CD14-positive monocyte (primary cell): ENCODE data around the gene FGGY. TPM values are rescaled to one million over a fixed set of nuclear protein-coding genes. Genes with fewer than 3 reads are reported as not detected.
"Not testable (repeated sequence)": the region's sequence is repeated elsewhere in the genome, so short reads cannot be mapped to it uniquely, and the experiment has no call there.

Experiments used
- DNase-seq, 3 donors: peaks; one replicate each; pipeline ENCODE4 v3.0.0-alpha.2; 2011 to 2022
- H2AFZ ChIP-seq: 2 replicates; pipeline ENCODE4 v1.6.0; 2012; ENCODE audit warnings: mild to moderate bottlenecking, low read depth, low read length, inconsistent platforms; ENCODE audit not compliant: insufficient read depth, poor library complexity, severe bottlenecking
- H3K27ac ChIP-seq, 2 donors: 1 replicate in 1 of 2; 2 replicates in 1 of 2; pipeline ENCODE4 v1.5.1; 2012 to 2013; ENCODE audit warnings: low read length in 2 of 2, control low read depth in 1 of 2, inconsistent platforms in 1 of 2, low read depth in 1 of 2, mild to moderate bottlenecking in 1 of 2
- H3K27me3 ChIP-seq, 2 donors: one replicate each; pipeline versions ENCODE4 v1.6.0 to v1.6.1; 2011 to 2013; ENCODE audit warnings: low read length in 2 of 2; ENCODE audit not compliant: control insufficient read depth in 2 of 2, insufficient read depth in 2 of 2
- H3K36me3 ChIP-seq, 2 donors: replicated peaks in 1 of 2; 1 replicate in 1 of 2; 2 replicates in 1 of 2; pipeline versions ENCODE4 v1.5.1 to v1.6.1; 2012 to 2013; ENCODE audit warnings: low read length in 2 of 2, control low read depth in 1 of 2, inconsistent platforms in 1 of 2, mild to moderate bottlenecking in 1 of 2; ENCODE audit not compliant: insufficient read depth in 2 of 2, control insufficient read depth in 1 of 2
- H3K4me1 ChIP-seq, 2 donors: 1 replicate in 1 of 2; 2 replicates in 1 of 2; pipeline versions ENCODE4 v1.5.1 to v1.6.1; 2012 to 2013; ENCODE audit warnings: low read length in 2 of 2, control low read depth in 1 of 2, inconsistent platforms in 1 of 2, mild to moderate bottlenecking in 1 of 2, moderate library complexity in 1 of 2; ENCODE audit not compliant: insufficient read depth in 2 of 2, control insufficient read depth in 1 of 2
- H3K4me2 ChIP-seq: replicated peaks from 2 replicates; pipeline ENCODE3; 2012; ENCODE audit warnings: low read length, moderate library complexity, mild to moderate bottlenecking; ENCODE audit not compliant: poor library complexity, severe bottlenecking; ENCODE audit errors: extremely low read depth
- H3K4me3 ChIP-seq, 3 experiments: fragments of 200-600 bp in 1 of 3; sonication (generic) in 1 of 3; replicated peaks in 1 of 3; 1 replicate in 2 of 3; 2 replicates in 1 of 3; pipeline ENCODE4 v1.5.1; 2011 to 2013; ENCODE audit warnings: low read length in 3 of 3, mild to moderate bottlenecking in 3 of 3, control low read depth in 2 of 3, low read depth in 2 of 3, inconsistent platforms in 1 of 3, moderate library complexity in 1 of 3
- H3K79me2 ChIP-seq: 2 replicates; pipeline ENCODE4 v1.6.0; 2012; ENCODE audit warnings: mild to moderate bottlenecking, control low read depth, inconsistent platforms, low read length, moderate library complexity; ENCODE audit not compliant: insufficient read depth
- H3K9ac ChIP-seq: 2 replicates; pipeline ENCODE4 v1.6.0; 2017; ENCODE audit warnings: low read length, mild to moderate bottlenecking; ENCODE audit not compliant: insufficient read depth, poor library complexity, severe bottlenecking
- H3K9me3 ChIP-seq, 2 donors: replicated peaks in 1 of 2; 1 replicate in 1 of 2; 2 replicates in 1 of 2; pipeline versions ENCODE4 v1.5.1 to v1.6.1; 2012 to 2013; ENCODE audit warnings: low read length in 2 of 2, control low read depth in 1 of 2; ENCODE audit not compliant: control insufficient read depth in 1 of 2, insufficient read depth in 1 of 2
- H4K20me1 ChIP-seq: 2 replicates; pipeline ENCODE4 v1.6.0; 2012; ENCODE audit warnings: mild to moderate bottlenecking, low read length, control low read depth, moderate library complexity; ENCODE audit not compliant: insufficient read depth
- H3K27ac Mint-ChIP-seq, 7 donors: one replicate each; pipeline ENCODE4 v1.8.0; 2020; ENCODE audit warnings: mild to moderate bottlenecking in 7 of 7, mixed read lengths in 7 of 7, moderate library complexity in 6 of 7, inconsistent platforms in 2 of 7
- H3K27me3 Mint-ChIP-seq, 3 donors: one replicate each; pipeline ENCODE4 v1.8.0; 2021 to 2022; ENCODE audit warnings: low read depth in 3 of 3, mild to moderate bottlenecking in 3 of 3, mixed read lengths in 3 of 3, moderate library complexity in 3 of 3, inconsistent platforms in 1 of 3
- H3K36me3 Mint-ChIP-seq, 2 donors: one replicate each; pipeline ENCODE4 v1.8.0; 2020; ENCODE audit warnings: mixed read lengths in 2 of 2, inconsistent platforms in 1 of 2, mild to moderate bottlenecking in 1 of 2
- H3K4me1 Mint-ChIP-seq: one replicate; pipeline ENCODE4 v1.8.0; 2020; ENCODE audit warnings: mild to moderate bottlenecking, mixed read lengths
- H3K4me3 Mint-ChIP-seq, 2 donors: one replicate each; pipeline ENCODE4 v1.8.0; 2020; ENCODE audit warnings: mild to moderate bottlenecking in 2 of 2, mixed read lengths in 2 of 2, moderate library complexity in 1 of 2
- H3K9me3 Mint-ChIP-seq, 7 donors: one replicate each; pipeline ENCODE4 v1.8.0; 2020 to 2022; ENCODE audit warnings: mixed read lengths in 7 of 7, mild to moderate bottlenecking in 6 of 7, moderate library complexity in 6 of 7, inconsistent platforms in 2 of 7
- CTCF ChIP-seq: fragments of 200-600 bp; IDR thresholded peaks from one replicate; pipeline ENCODE4 v1.8.0; 2022; ENCODE audit warnings: antibody characterized with exemption, mild to moderate bottlenecking
- WGBS: methylation state at CpG from one replicate; pipeline ENCODE4 v1.1.5; 2013; ENCODE audit warnings: missing lambda C conversion rate; ENCODE audit not compliant: insufficient coverage; 5-methylcytosine and 5-hydroxymethylcytosine counted together
- intact Hi-C, 2 donors: fragments of 100-400 bp; cut with micrococcal nuclease; formaldehyde crosslinking; loops; one replicate each; pipeline versions ENCODE4 v1.15.0 to v1.15.1; 2023
- polyA plus RNA-seq, 3 donors: library from polyadenylated mRNA; depleted of rRNA in 1 of 3; unstranded in 2 of 3; stranded (reverse) in 1 of 3; fragments of 300-500 nt in 2 of 3; fragments of >200 nt in 1 of 3; fragmentation: Illumina TruSeq in 2 of 3; gene quantifications; 1 replicate in 2 of 3; 2 replicates in 1 of 3; pipeline ENCODE4 v1.2.3, GENCODE V29; 2012 to 2021

Gene FGGY
- polyA plus RNA-seq, 3 donors: 2.3 to 4.3 (median 2.9) TPM

- H3K27me3 ChIP-seq: no peaks in the 10 kb centered on the region
- H3K27ac ChIP-seq: no peak overlapping the region
- no peaks in the 10 kb centered on the region for H4K20me1 ChIP-seq
- H2AFZ ChIP-seq: no peak overlapping the region
- H3K9me3 ChIP-seq: no peaks in the 10 kb centered on the region
- TF ChIP-seq CTCF: no peak
- no peak for DNase-seq
- H3K36me3 ChIP-seq: no peaks in the 10 kb centered on the region
- H3K27ac Mint-ChIP-seq: no peak overlapping the region
- H3K4me1 ChIP-seq: peaks cover 3 to 5% of the 10 kb centered on the region in 2 donors
- H3K4me3 ChIP-seq: no peak overlapping the region
- H3K27me3 Mint-ChIP-seq: peaks cover 0 to 2% (median 0%) of the 10 kb centered on the region in 3 donors
- 100% methylated on average over 2 of the region's 3 CpGs for WGBS
- H3K4me1 Mint-ChIP-seq: peaks cover 6% of the 10 kb centered on the region
- no peak overlapping the region for H3K4me2 ChIP-seq
- no peak overlapping the region for H3K9ac ChIP-seq
- peaks cover 2 to 10% (median 5%) of the 10 kb centered on the region in 7 donors for H3K9me3 Mint-ChIP-seq
- no peak overlapping the region for H3K4me3 Mint-ChIP-seq
- intact Hi-C loops: loop anchor here in 1 of 2 donors (10.0 kb wide), 1 partner anchor 965 kb away; no protein-coding TSS in a partner anchor
- H3K36me3 Mint-ChIP-seq: peaks cover 2 to 4% of the 10 kb centered on the region in 2 donors
- H3K79me2 ChIP-seq: no peaks in the 10 kb centered on the region
Measured at GRCh38 chr1:59709333-59709732, 412.4 kb downstream of the FGGY start.

- H3K27me3 ChIP-seq, H3K4me1 Mint-ChIP-seq, H3K9ac ChIP-seq, DNase-seq, H3K4me2 ChIP-seq, H3K4me1 ChIP-seq, H3K4me3 Mint-ChIP-seq, H3K79me2 ChIP-seq, H3K36me3 ChIP-seq, intact Hi-C loops, H3K27ac ChIP-seq, H3K27ac Mint-ChIP-seq, H4K20me1 ChIP-seq, H3K27me3 Mint-ChIP-seq, H2AFZ ChIP-seq, H3K9me3 ChIP-seq, H3K4me3 ChIP-seq, H3K36me3 Mint-ChIP-seq: not testable (repeated sequence)
- no CpG with 5 or more reads among the region's 2 CpGs for WGBS
- H3K9me3 Mint-ChIP-seq: peaks cover 2 to 10% (median 5%) of the 10 kb centered on the region in 7 donors
Measured at GRCh38 chr1:59710920-59711319, 414.0 kb downstream of the FGGY start.
